ENCODE data around the gene FAM131C. TPM values are rescaled to one million over a fixed set of nuclear protein-coding genes. Genes with fewer than 3 reads are reported as not detected.

FAM131C gene
- total and polyA plus RNA-seq, 2 experiments from 2014 or later, result 0.71 to 1.3 TPM

DNA sequence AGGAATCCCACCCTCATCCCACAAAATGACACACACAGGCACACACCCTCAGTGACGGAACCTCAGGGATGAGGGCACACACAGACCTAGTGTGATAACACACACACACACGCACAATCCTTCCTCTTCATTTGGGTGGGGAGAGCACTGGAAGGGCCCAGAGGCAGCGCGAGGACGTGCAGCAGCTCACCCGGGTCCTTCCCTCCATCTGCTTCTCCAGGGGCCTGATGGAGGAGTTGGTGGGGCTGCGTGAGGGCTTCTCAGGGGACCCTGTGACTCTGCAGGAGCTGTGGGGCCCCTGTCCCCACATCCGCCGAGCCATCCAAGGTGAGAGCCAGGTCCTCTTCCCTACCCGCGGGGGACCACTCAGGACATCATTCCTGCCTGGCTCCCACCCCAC lies 51.1 kb downstream of the FAM131C start:
- H3K9me3 Mint-ChIP-seq, result no peaks in the 10 kb centered on the region
- Histone ChIP-seq H3K4me1 (ENCODE audit: insufficient read depth) (peaks cover 10% of the 10 kb centered on the region), H3K4me2 (no peak overlapping the region), H3K27ac (ENCODE audit: low read depth) (no peak overlapping the region), H3K9me2 (ENCODE audit: insufficient read depth) (no peaks in the 10 kb centered on the region), H3K79me2 (replicated peaks; ENCODE audit: insufficient read depth) (no peaks in the 10 kb centered on the region), H2AFZ (no peak overlapping the region), H4K20me1 (replicated peaks; ENCODE audit: insufficient read depth) (no peaks in the 10 kb centered on the region), H3K36me3 (ENCODE audit: insufficient read depth) (no peaks in the 10 kb centered on the region), H3K27me3 (ENCODE audit: insufficient read depth) (no peaks in the 10 kb centered on the region), H3K4me3 (no peak overlapping the region), H3F3A (replicated peaks; ENCODE audit: low read depth) (no peaks in the 10 kb centered on the region)
- H3K36me3 Mint-ChIP-seq (ENCODE audit: low read depth), result no peaks in the 10 kb centered on the region
- TF ChIP-seq CREB1 (CRISPR knock-in tag; IDR thresholded peaks at IDR 0.05; ENCODE audit: low read depth) (no peak), CTCF (conservative IDR thresholded peaks at IDR 0.05; ENCODE audit: low read depth in 2 of 2) (no peak), ZNF462 (CRISPR knock-in tag; IDR thresholded peaks at IDR 0.05) (no peak), NANOG (IDR thresholded peaks at IDR 0.05; ENCODE audit: borderline replicate concordance) (no peak), STAT1 (IDR thresholded peaks at IDR 0.05; ENCODE audit: unreplicated experiment) (no peak), ZNF331 (CRISPR knock-in tag; IDR thresholded peaks at IDR 0.05; ENCODE audit: low read depth) (no peak), EZH2 (IDR thresholded peaks at IDR 0.05; ENCODE audit: low read depth, unreplicated experiment) (no peak), ZNF114 (CRISPR knock-in tag; IDR thresholded peaks at IDR 0.05) (no peak), ETS1 (IDR thresholded peaks at IDR 0.05) (no peak), JUNB (IDR thresholded peaks at IDR 0.05; ENCODE audit: unreplicated experiment) (no peak), EZH2phosphoT487 (IDR thresholded peaks at IDR 0.05; ENCODE audit: unreplicated experiment) (no peak), POLR2AphosphoS5 (IDR thresholded peaks at IDR 0.05; ENCODE audit: low read depth) (no peak)
- TF ChIP-seq, protein P1, sequence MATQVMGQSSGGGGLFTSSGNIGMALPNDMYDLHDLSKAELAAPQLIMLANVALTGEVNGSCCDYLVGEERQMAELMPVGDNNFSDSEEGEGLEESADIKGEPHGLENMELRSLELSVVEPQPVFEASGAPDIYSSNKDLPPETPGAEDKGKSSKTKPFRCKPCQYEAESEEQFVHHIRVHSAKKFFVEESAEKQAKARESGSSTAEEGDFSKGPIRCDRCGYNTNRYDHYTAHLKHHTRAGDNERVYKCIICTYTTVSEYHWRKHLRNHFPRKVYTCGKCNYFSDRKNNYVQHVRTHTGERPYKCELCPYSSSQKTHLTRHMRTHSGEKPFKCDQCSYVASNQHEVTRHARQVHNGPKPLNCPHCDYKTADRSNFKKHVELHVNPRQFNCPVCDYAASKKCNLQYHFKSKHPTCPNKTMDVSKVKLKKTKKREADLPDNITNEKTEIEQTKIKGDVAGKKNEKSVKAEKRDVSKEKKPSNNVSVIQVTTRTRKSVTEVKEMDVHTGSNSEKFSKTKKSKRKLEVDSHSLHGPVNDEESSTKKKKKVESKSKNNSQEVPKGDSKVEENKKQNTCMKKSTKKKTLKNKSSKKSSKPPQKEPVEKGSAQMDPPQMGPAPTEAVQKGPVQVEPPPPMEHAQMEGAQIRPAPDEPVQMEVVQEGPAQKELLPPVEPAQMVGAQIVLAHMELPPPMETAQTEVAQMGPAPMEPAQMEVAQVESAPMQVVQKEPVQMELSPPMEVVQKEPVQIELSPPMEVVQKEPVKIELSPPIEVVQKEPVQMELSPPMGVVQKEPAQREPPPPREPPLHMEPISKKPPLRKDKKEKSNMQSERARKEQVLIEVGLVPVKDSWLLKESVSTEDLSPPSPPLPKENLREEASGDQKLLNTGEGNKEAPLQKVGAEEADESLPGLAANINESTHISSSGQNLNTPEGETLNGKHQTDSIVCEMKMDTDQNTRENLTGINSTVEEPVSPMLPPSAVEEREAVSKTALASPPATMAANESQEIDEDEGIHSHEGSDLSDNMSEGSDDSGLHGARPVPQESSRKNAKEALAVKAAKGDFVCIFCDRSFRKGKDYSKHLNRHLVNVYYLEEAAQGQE (IDR thresholded peaks at IDR 0.05; ENCODE audit: unreplicated experiment), result no peak
- H3K4me1 Mint-ChIP-seq, result peaks cover 20% of the 10 kb centered on the region
- H3K4me3 Mint-ChIP-seq, result no peak overlapping the region
- H3K27ac Mint-ChIP-seq, result no peak overlapping the region
- DNase-seq (ENCODE audit: low spot score) (no peak), ATAC-seq (no peak)
- H3K27me3 Mint-ChIP-seq (ENCODE audit: insufficient read depth, low read depth, poor library complexity), result peaks cover 28% of the 10 kb centered on the region

All from GM23338 (cell line).